Measurements from ENCODE around the gene COX6B2.

COX6B2 gene

DNA sequence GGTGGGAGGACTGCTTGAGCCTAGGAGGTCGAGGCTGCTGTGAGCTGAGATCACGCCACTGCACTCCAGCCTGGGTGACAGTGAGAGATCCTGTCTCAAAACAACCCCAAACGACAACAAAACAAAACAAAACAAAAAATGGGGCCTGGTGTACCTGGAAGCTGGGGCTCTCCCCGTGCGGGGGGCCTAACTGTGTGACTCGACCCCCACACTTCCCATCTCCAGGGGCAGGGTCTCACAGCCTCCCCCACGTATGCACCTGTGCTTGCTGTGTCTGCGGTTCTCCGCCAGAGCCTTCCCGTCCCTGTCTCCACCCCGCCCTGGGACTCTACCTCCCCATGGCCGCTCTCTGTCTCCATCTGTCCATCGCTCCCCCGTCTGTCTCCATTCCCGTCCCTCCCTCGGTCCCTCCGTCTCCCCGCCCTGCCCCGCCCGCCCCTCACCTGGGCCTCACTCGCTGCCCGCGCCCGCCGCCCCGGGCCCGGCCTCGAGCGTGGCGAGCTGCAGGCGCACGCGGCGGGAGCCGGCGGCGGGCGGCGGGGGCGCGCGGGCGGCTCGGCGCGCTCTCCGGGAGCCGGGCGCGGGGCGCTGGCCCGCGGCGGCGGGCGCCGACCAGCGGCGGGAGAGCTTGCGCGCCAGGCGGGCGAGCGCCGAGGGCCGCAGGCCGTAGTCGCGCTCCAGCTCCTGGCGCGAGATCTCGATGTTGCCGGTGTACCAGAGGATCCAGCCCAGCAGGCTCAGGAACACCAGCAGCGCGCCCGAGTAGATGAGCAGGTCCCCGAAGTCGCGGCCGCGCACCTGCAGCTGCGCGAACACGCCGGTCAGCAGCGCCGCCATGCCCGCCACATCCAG, 29.0 kb upstream of the COX6B2 start:
- peak; percentile 84 for DNase-seq (ENCODE audit: low spot score)

DNA sequence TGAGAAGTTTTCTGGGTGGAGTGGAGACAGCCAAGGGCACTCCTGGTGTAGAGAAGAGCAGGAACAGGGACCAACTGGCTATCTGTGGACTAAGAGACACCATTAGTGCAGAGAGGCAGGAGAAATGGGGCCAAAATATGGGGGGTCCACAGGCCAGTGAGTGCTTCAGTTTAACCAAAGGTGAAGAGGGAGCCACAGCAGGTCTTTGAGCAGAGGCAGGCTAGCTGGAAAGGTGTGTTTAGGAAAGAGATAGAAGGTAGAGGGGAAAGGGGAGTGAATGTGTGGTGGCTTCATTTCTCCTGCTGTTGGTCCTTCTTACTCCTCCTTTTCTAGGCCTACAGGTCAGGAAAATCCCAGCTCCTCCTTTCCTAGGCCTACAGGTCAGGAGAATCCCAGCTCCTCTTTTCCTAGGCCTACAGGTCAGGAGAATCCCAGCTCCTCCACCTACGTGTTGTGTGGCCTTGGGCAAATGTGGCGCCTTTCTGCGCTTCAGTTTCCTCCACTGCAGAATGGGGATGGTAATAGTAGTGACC, 28.1 kb upstream of the COX6B2 start:
- DNase-seq (ENCODE audit: low spot score): no peak

DNA sequence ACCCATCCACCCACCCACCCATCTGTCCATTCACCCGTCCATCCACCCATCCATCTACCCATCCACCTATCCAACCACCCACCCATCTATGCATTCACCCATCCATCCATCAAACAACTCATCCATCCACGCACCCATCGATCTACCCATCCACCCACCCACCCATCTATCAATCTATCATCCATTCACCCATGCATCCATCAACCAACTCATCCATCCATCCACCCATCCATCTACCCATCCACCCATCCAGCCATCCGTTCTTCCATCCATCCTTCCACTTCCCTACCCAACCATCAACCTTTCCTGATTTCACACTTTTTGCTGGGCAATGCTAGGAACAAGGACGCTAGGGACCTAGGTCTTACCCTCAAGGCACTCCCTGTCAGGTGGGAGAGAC, 27.5 kb upstream of the COX6B2 start:
- no peak for DNase-seq (ENCODE audit: low spot score)

GRCh38 chr19:55379174-55379573, 24.7 kb upstream of the COX6B2 start:
- no peak for DNase-seq (ENCODE audit: low spot score)

DNA sequence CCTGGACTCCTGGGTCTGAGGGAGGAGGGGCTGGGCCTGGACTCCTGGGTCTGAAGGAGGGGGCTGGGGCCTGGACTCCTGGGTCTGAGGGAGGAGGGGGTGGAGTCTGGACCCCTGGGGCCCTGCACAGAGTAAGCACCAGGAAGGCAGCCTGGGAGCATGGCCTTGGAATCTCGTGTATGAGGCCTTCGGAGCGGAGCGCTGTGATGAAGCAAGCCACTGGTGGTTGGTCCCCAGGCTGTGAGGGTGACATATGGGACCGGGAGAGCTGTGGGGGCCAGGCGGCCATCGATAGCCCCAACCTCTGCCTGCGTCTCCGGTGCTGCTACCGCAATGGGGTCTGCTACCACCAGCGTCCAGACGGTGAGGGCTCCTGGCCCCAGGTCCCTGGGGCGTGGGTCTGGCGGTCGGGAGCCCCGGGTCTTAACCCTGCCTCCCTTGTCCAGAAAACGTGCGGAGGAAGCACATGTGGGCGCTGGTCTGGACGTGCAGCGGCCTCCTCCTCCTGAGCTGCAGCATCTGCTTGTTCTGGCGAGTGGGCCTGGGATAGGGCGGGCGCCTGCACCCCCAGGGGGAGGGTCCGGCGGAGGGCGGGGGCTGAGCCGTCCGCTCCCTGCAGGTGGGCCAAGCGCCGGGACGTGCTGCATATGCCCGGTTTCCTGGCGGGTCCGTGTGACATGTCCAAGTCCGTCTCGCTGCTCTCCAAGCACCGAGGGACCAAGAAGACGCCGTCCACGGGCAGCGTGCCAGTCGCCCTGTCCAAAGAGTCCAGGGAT, 23.0 kb upstream of the COX6B2 start:
- DNase-seq (ENCODE audit: low spot score): no peak

- no peak for DNase-seq (ENCODE audit: low spot score)
Observed at GRCh38 chr19:55376241-55376933, 21.9 kb upstream of the COX6B2 start, which contains the start of gene TMEM190. Gene TMEM190, plus strand, starts transcription at chr19:55376826. Its CDS starts 28 bp downstream, at chr19:55376854.

DNA sequence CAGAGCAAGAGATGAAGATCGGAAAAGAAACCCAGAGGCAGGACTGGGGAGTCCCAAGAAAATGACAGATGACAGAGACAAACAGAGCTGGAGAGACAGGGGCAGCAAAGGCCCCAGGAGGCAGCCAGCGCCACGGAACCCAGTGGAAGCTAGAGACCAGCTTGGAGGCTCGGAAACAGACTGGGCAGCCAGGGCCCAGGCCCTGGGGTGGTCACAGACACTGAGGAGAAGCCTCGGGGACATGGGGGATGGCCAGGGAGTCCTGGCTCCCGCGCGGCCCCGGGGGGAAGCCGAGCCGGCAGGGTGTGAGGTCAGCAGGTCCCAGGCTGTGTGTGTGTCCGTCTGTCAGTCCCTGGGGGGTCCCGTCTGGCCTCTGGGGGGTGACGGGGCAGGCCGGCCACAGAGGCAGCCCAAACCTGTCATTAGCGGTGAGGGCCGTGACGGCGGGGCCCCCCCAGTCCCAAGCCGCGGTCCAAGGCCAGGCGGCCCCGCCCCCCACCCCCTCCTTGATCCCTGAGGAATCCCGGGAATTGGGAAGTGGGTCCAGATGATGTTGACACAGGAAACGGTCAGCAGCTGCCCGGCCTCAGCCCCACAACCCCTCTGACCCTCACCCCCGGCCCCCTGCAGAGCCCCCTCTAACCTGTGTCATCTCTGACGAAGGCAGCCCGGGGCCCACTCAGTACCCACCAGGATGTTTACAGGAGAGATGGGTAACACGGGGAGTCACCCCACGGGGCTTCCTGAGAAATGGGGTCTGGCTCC, 19.7 kb upstream of the COX6B2 start:
- peak; percentile 73 for DNase-seq (ENCODE audit: low spot score)

DNA sequence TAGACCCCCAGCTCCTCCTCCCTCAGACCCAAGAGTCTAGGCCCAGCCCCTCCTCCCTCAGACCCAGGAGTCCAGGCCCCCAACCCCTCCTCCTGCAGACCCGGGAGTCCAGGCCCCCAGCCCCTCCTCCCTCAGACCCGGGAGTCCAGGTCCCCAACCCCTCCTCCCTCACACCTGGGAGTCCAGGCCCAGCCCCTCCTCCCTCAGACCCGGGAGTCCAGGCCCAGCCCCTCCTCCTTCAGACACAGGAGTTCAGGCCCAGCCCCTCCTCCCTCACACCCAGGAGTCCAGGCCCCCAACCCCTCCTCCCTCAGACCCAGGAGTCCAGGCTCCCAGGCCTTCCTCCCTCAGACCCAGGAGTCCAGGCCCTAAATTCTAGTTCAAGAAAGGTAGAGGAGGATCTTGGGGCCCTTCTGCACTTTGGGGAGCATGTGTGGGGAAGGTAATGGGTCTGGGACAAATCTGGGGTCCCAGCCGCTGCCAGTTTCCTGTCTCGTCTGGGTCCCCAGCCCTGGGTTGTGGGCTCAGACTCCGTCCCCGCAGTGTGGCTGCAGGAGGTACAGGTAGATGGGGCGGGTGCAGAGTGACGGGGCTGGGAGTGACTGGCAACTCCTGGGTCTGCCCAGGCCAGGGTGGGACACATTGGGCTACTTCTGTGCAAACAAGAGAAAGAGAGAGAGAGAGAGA, 18.9 kb upstream of the COX6B2 start:
- no peak for DNase-seq (ENCODE audit: low spot score)

DNA sequence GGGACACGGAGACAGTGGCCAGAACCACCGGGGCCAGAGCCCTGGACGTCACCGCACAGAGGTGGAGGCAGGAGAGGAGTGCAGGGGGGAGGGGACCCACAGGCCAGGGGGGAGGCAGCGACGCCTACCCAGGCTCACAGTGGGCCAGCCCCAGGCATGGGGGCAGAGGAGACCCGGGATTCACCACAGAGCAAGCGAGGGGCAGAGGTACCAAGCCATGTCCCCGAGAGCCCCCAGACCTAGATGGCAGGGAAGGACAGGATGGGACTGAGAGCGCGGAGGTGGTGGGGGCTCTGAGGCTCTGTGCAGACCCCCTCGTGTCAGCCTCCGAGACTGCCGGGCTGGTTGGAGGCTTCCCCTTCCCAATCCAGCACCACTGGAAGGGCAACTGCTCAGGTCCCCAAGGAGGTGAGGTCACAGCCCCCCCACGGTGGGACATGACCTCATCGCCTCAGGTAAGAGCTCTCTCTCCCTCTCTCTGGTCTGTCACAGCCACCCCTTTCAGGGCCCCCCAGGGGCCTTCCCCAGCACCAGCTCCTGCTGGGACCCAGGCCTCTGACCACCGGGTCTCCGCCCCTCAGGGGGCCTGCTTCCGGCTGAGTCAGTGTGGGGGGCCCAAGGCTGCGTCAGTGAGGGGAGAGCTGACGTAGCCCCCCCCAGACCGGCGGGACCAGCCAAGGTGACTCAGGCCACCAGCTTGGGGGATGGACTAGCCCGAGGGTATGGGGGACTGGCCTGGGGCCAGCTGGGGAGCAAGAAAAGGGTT, 18.0 kb upstream of the COX6B2 start:
- DNase-seq (ENCODE audit: low spot score): no peak

DNA sequence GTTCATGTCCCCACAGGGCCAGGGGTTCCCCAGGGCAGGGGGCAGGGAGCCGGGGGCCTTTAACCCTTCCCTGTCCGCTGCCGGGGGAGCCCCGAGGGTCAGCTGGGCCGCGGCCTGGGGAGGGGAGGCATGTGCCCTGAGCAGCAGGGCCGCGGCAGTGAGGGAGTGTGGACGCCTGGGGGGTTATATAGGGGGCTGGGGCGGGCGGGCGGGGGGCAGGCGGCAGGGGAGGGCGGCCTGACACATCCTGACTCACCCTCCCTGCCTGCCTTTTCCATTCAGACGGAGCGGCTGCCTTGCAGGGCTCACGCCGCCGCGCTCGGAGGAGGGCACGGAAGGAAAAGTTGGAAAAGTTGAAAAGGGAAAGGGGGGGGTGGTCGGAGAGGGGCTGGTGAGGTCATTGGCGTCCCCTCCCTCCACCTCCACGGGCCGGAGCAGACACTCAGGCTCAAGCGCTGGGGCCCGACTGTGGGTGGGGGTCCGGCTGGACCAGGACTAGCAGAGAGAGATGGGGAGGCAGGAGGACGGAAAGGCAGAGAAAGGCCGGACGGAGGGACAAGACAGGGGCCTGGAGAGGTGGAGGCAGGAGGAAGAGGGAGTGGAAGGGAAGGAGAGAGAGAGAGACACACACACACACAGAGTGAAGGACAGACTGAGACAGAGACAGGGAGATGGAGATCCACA, 15.9 kb upstream of the COX6B2 start, which contains the start of gene IL11:
TSS of gene IL11 (minus strand) at position 159 of the 684 bp plus-strand sequence. CDS start at position 6, 153 bp downstream.
- DNase-seq (ENCODE audit: low spot score): peak; percentile 84

- DNase-seq (ENCODE audit: low spot score): peak; percentile 95
Observed at GRCh38 chr19:55369653-55370304, 15.3 kb upstream of the COX6B2 start.

- peak; percentile 95 for DNase-seq (ENCODE audit: low spot score)
Observed at GRCh38 chr19:55368701-55369563, 14.4 kb upstream of the COX6B2 start.

DNA sequence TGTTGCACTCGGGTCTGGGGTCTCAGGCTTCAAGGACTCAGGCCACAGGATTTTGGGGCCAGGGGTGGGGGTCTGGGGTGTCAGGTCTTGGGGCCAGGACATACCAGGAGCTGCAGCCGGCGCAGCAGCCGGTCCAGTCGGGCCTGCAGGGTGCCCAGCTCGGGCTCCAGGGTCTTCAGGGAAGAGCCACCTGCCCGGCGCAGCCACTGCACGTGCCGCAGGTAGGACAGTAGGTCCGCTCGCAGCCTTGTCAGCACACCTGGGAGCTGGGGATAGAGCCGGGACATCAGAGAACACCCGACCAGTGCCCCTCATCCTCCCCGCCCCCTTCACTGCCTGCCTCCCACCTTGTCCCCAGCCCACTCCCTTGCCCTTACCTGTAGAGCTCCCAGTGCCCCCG, 13.6 kb upstream of the COX6B2 start:
- no peak for DNase-seq (ENCODE audit: low spot score)

DNA sequence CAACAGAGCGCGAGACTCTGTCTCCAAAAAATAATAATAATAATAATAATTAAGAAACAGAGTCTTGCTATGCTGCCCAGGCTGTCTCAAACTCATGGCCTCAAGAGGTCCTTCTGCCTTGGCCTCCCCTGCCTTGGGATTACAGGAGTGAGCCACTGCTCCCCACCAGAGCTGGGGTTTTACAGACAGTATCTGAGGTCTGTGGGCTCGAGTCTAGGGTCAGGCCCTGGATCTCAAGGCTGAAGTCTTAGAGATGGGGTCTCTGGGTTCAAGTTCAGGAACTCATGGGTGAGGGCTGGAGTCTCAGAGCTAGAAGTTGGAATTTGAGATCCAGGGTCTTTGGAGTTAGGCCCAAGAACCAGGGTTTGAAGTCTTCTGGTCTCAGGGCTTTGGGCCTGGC, 12.3 kb upstream of the COX6B2 start:
- no peak for DNase-seq (ENCODE audit: low spot score)

DNA sequence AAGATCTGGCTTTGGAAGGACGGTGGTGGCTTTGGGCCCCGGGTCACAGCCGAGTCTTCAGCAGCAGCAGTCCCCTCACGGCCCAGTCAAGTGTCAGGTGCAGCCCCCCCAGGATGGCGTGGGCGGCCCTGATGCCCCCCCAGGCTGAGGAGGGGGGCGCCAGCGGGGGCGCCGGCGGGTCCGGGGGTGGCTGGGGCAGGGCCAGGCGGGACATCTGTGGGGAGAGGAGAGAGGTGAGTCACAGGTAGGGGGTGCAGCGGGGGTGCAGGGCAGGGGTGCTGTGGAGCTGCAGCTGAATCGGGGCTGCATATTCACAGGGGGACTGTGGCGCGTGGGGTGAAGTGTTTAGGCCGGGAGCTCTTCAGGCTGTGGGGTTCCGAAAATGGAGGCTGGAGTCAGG, 11.4 kb upstream of the COX6B2 start:
- DNase-seq (ENCODE audit: low spot score): no peak

GRCh38 chr19:55365245-55365644, 10.7 kb upstream of the COX6B2 start:
- DNase-seq (ENCODE audit: low spot score): no peak

GRCh38 chr19:55362990-55363716, 8.6 kb upstream of the COX6B2 start, which contains the start of gene GARIN5B:
Gene GARIN5B, minus strand, starts transcription at chr19:55363260. Its CDS starts 194 bp downstream, at chr19:55363066.
- no peak for DNase-seq (ENCODE audit: low spot score)
